Ramos (cell line): Measurements from ENCODE around the gene FXYD3.

ENCODE experiments used
- in situ Hi-C: fragments of 300-500 bp; cut with MboI; formaldehyde crosslinking; loops from one replicate; pipeline ENCODE4 v1.14.3; 2022; ENCODE audit warnings: low sequenced_read_pairs; ENCODE audit not compliant: unreplicated experiment

The FXYD3 gene

DNA sequence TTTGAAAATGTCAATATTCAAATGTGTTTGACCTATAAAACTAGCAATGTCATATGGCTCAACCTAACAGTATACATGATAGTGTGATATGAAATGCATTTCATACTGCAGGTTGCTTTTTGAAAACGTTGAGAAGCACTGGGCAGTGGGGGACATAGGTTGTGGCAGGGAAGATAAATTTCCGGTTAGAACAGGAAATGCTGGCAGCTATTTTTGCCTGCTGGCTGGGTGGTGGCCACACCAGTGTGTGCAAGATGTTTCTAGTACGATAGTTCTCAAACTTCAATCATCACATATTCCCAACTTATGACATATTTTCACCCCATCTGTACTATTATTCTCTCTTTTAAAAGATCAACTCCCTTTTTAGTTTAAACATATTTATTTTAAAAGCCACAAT is 56.1 kb downstream of the FXYD3 start:
- in situ Hi-C loops, result no loop called here
